Coronary artery (tissue), 2 donors: Measurements from ENCODE around the gene DNAJC12.

Source experiments
- DNase-seq: peaks from one replicate; pipeline ENCODE4 v3.0.0-alpha.2; 2017; ENCODE audit warnings: low spot score
- H3K27ac ChIP-seq, 2 donors: fragments of 200-600 bp; sonication (generic); one replicate each; pipeline ENCODE4 v1.5.1; 2016 to 2019
- H3K4me3 ChIP-seq: fragments of 200-600 bp; sonication (generic); 2 replicates; pipeline ENCODE4 v1.5.1; 2016; ENCODE audit warnings: mild to moderate bottlenecking, moderate library complexity
- TF ChIP-seq, protein P1 (sequence below): fragments of 200-600 bp; sonication (generic); IDR thresholded peaks from one replicate; pipeline ENCODE4 v1.5.1; 2019; ENCODE audit warnings: antibody characterized with exemption

Gene DNAJC12

GRCh38 chr10:67776371-67776770 is 61.6 kb downstream of the DNAJC12 start:
- TF ChIP-seq, protein P1, sequence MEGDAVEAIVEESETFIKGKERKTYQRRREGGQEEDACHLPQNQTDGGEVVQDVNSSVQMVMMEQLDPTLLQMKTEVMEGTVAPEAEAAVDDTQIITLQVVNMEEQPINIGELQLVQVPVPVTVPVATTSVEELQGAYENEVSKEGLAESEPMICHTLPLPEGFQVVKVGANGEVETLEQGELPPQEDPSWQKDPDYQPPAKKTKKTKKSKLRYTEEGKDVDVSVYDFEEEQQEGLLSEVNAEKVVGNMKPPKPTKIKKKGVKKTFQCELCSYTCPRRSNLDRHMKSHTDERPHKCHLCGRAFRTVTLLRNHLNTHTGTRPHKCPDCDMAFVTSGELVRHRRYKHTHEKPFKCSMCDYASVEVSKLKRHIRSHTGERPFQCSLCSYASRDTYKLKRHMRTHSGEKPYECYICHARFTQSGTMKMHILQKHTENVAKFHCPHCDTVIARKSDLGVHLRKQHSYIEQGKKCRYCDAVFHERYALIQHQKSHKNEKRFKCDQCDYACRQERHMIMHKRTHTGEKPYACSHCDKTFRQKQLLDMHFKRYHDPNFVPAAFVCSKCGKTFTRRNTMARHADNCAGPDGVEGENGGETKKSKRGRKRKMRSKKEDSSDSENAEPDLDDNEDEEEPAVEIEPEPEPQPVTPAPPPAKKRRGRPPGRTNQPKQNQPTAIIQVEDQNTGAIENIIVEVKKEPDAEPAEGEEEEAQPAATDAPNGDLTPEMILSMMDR = no peak
- DNase-seq = no peak
- Histone ChIP-seq H3K4me3 (no peak overlapping the region), H3K27ac (no peak overlapping the region)

DNA sequence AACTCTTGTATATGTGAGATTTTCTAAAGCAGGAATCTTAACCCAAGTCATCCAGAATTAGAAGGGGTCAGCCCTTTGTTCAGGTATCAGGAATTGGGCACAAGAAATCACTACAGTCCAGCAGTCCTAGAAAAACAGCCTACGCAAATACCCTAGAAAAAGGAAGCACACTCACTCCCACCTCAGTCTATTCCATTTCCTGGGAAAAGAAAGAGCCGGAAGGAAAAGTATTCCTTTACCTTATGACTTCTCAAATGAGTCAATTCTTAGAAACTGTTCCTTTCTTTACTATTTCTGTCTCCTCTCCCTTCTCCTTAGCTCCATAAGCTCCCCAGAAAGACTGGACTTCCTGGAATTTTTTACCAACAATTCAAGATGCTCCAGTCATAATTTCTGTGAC is 62.7 kb downstream of the DNAJC12 start:
- Histone ChIP-seq H3K27ac (no peak overlapping the region), H3K4me3 (no peak overlapping the region)
- TF ChIP-seq, protein P1 = no peak
- DNase-seq = no peak

GRCh38 chr10:67772894-67773511 is 65.0 kb downstream of the DNAJC12 start:
- no peak overlapping the region for H3K4me3 ChIP-seq
- no peak overlapping the region for H3K27ac ChIP-seq
- TF ChIP-seq, protein P1 = no peak
- DNase-seq = no peak

DNA sequence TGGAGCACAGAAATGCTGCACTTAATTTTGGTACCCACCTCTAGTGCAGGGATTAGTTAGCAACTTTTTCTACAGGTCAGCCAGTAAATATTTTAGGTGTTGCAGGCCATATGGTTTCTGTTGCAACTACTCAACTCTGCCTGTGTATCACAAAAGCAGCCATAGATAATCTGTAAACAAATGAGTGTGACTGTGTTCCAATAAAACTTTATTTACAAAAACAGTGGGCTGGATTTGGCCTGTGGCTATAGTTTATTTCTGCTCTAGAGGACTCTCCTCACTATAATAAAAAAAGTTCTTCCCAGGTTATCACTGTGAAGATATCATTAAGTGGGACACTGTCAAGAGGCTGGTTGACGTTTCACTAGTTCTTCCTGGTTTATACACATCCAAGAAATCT is 65.8 kb downstream of the DNAJC12 start:
- Histone ChIP-seq H3K4me3 (no peak overlapping the region), H3K27ac (no peak overlapping the region)
- no peak for DNase-seq
- TF ChIP-seq, protein P1 = no peak

GRCh38 chr10:67771200-67771599 is 66.8 kb downstream of the DNAJC12 start:
- no peak overlapping the region for H3K27ac ChIP-seq
- DNase-seq = no peak
- no peak overlapping the region for H3K4me3 ChIP-seq
- TF ChIP-seq, protein P1 = no peak

- no peak for DNase-seq
- Histone ChIP-seq H3K4me3 (no peak overlapping the region), H3K27ac (no peak overlapping the region)
- TF ChIP-seq, protein P1 = no peak
Observed at GRCh38 chr10:67770537-67770936, 67.5 kb downstream of the DNAJC12 start.

GRCh38 chr10:67767244-67767643 is 70.7 kb downstream of the DNAJC12 start:
- H3K27ac ChIP-seq = no peak overlapping the region
- DNase-seq = no peak
- TF ChIP-seq, protein P1 = no peak
- H3K4me3 ChIP-seq = no peak overlapping the region
